Heart right ventricle (tissue), 16 donors: Measurements from ENCODE around the gene DARS2. TPM values are rescaled to one million over a fixed set of nuclear protein-coding genes. Genes with fewer than 3 reads are reported as not detected.
"Not testable (repeated sequence)": the region's sequence is repeated elsewhere in the genome, so short reads cannot be mapped to it uniquely, and the experiment has no call there.

Experiments used
- ATAC-seq, 8 donors: fragments of 200-7000 bp; cut with Tn5 transposase; one replicate each; pipeline ENCODE4 v1.9.1; 2020; ENCODE audit warnings: mild to moderate bottlenecking in 8 of 8, moderate library complexity in 8 of 8, moderate number of reproducible peaks in 1 of 8
- DNase-seq, 2 donors: peaks; one replicate each; pipeline ENCODE4 v3.0.0-alpha.2; 2020
- H3K27ac ChIP-seq, 10 donors: fragments of 200-600 bp; sonication (generic) in 2 of 10; one replicate each; pipeline versions ENCODE4 v1.5.0 to v1.8.0; 2020 to 2022; ENCODE audit warnings: mild to moderate bottlenecking in 3 of 10
- H3K27me3 ChIP-seq, 7 donors: fragments of 200-600 bp; one replicate each; pipeline ENCODE4 v1.8.0; 2021 to 2022; ENCODE audit warnings: mild to moderate bottlenecking in 2 of 7
- H3K36me3 ChIP-seq, 9 donors: fragments of 200-600 bp; sonication (generic) in 1 of 9; one replicate each; pipeline versions ENCODE4 v1.5.0 to v1.8.0; 2020 to 2022; ENCODE audit warnings: mild to moderate bottlenecking in 2 of 9
- H3K4me1 ChIP-seq, 9 donors: fragments of 200-600 bp; sonication (generic) in 1 of 9; one replicate each; pipeline versions ENCODE4 v1.5.0 to v1.8.0; 2020 to 2022; ENCODE audit warnings: mild to moderate bottlenecking in 4 of 9
- H3K4me3 ChIP-seq, 10 donors: fragments of 200-600 bp; sonication (generic) in 2 of 10; one replicate each; pipeline versions ENCODE4 v1.5.0 to v1.8.0; 2020 to 2022; ENCODE audit warnings: mild to moderate bottlenecking in 7 of 10, moderate library complexity in 2 of 10
- H3K9me3 ChIP-seq, 11 donors: fragments of 200-600 bp in 10 of 11; sonication (generic) in 2 of 11; one replicate each; pipeline versions ENCODE4 v1.5.0 to v1.8.0; 2013 to 2022; ENCODE audit warnings: mild to moderate bottlenecking in 2 of 11, control low read depth in 1 of 11, moderate library complexity in 1 of 11
- CTCF ChIP-seq, 9 donors: fragments of 200-600 bp; sonication (generic) in 2 of 9; IDR thresholded peaks; one replicate each; pipeline versions ENCODE4 v1.5.0 to v1.8.0; 2021 to 2022; ENCODE audit warnings: antibody characterized with exemption in 9 of 9, mild to moderate bottlenecking in 5 of 9, moderate library complexity in 1 of 9
- WGBS, 2 donors: extraction: QIAGEN DNeasy Blood & Tissue Kit; methylation state at CpG; one replicate each; pipeline ENCODE4 v1.1.7; 2013; ENCODE audit warnings: inconsistent platforms in 1 of 2; 5-methylcytosine and 5-hydroxymethylcytosine counted together
- intact Hi-C, 10 donors: fragments of 100-400 bp; cut with DNase I; formaldehyde crosslinking; loops; one replicate each; pipeline versions ENCODE4 v1.11.1 to v1.14.2; 2022
- polyA plus RNA-seq, 2 donors: library from polyadenylated mRNA; stranded (reverse); fragments of 200-250 nt; gene quantifications; one replicate each; pipeline ENCODE4 v1.2.3, GENCODE V29; 2013
- total RNA-seq, 10 donors: library from RNA; stranded (reverse); fragmentation: NEBNext Ultra II Directional in 3 of 10; extraction: Animal tissue kit (Norgen Biotek cat#: 25700) in 3 of 10; gene quantifications; one replicate each; pipeline versions ENCODE4 v1.2.1 to v1.2.4, GENCODE V29; 2021 to 2023
- donor health status: Arrhythmogenic right ventricular cardiomyopathy.
- donor health status: ischemic (EF 13 %, LVEDD 7.1; RV severe dilation, severe dysfunction).
- donor health status: healthy with polysubstance abuse.
- donor health status: DM: no; HTN: yes; CAD: no.
- donor health status: DM: no; HTN: no; CAD: no.
- donor health status: ischemic (EF 25% LVEDD 6.9; RV normal size, moderate dysfunction).
- donor health status: ischemic (EF 25% LVEDD 5.7; RV mildly dilated, moderate dysfunction).
- donor health status: healthy.
- donor health status: DM: yes; HTN: yes; CAD: no.
- donor health status: Ischemic cardiomyopathy.
- donor health status: ischemic (EF 35%, LVEDD 5.7; RV mildly dilated, moderate dysfunction).
- donor health status: nonischemic (EF 11% LVEDD 7.7; RV severe dilation, severe dysfunction).
- donor health status: DM: yes; HTN: yes; CAD: no.
- donor health status: PGD.
- donor health status: ischemic (EF 29% LVEDD 5.4; RV normal size, mild dysfunction).
- donor health status: nonischemic (EF 23%, LVEDD 6.1; RV moderate dilation, normal function).

DARS2 gene
- total and polyA plus RNA-seq, 12 donors, result 5.0 to 22.8 (median 15.8) TPM

DNA sequence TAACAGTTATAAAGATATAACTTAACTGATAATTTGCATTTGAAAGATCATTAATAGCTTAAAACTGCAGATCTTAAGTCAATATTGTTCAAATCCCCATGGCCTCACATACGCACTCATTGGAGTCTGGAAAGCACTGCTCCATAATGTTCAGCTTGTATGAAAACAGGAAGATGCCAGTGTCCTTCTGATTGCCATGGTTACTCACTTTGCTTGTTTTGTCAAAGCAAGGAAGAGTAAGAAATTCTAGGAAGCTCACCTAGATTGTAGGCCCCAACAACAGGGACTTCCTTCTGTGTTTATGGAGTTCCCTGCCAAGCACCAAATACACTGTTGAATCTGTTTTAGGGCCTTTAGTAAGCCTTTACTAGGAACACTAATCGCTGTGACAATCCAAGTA, 32.4 kb downstream of the DARS2 start:
- DNase-seq (no peak), ATAC-seq (no peak)
- peaks cover 0 to 11% (median 0%) of the 10 kb centered on the region in 9 donors for H3K4me1 ChIP-seq
- WGBS, 2 donors, result 93 to 96% methylated on average over 2 of the region's 2 CpGs
- H3K4me3 ChIP-seq, result no peak overlapping the region
- H3K27me3 ChIP-seq, result no peaks in the 10 kb centered on the region
- no peak overlapping the region for H3K27ac ChIP-seq
- H3K36me3 ChIP-seq, result peaks cover 0 to 99% (median 26%) of the 10 kb centered on the region in 9 donors
- TF ChIP-seq CTCF (IDR thresholded peaks at IDR 0.05), result no peak
- H3K9me3 ChIP-seq, result no peaks in the 10 kb centered on the region
- intact Hi-C loops, result no loop called here

GRCh38 chr1:173857363-173857917, 33.0 kb downstream of the DARS2 start:
- Histone ChIP-seq H3K36me3 (peaks cover 0 to 99% (median 30%) of the 10 kb centered on the region in 9 donors), H3K4me1 (peaks cover 0 to 11% (median 0%) of the 10 kb centered on the region in 9 donors), H3K4me3 (no peak overlapping the region), H3K27me3 (no peaks in the 10 kb centered on the region), H3K9me3 (no peaks in the 10 kb centered on the region), H3K27ac (no peak overlapping the region)
- ATAC-seq (no peak), DNase-seq (no peak)
- intact Hi-C loops, result no loop called here
- 72 to 79% methylated on average over 4 of the region's 4 CpGs for WGBS, 2 donors
- TF ChIP-seq CTCF (IDR thresholded peaks at IDR 0.05), result no peak

DNA sequence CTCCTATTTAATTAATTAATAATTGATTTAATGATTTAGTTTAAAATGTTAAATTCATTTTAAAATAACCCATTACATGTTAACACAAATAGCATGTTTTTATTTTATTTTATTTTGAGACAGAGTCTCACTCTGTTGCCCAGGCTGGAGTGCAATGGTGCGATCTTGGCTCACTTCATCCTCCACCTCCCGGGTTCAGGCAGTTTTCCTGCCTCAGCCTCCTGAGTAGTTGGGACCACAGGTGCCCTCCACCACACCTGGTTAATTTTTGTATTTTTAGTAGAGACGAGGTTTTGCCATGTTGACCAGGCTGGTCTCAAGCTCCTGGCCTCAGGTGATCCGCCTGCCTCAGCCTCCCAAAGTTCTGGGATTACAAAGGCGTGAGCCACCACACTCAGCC, 35.1 kb downstream of the DARS2 start:
- ATAC-seq, intact Hi-C loops, H3K4me3 ChIP-seq, H3K9me3 ChIP-seq, H3K27me3 ChIP-seq, H3K27ac ChIP-seq, DNase-seq, H3K4me1 ChIP-seq: not testable (repeated sequence)
- WGBS, 2 donors, result 94 to 99% methylated on average over 5 of the region's 5 CpGs
- H3K36me3 ChIP-seq, result peaks cover 0 to 100% (median 43%) of the 10 kb centered on the region in 9 donors

DNA sequence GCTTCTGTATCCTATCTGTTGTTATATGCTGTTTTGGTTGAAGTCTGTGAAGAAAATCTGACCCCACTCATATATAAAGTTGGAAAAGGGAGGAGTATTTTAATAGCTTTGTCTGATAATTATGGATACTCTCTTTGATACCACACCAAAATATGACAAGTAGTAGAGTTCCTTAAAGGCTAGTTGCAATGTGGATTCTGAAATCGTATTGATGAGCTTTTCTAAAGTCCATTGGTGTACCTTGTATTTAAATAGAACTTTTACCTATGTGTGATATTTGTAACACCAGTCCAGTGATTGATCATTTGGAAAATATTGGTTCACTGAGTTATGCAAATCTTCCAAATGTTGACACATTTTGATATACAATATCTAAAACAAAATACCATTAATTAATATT, 35.6 kb downstream of the DARS2 start:
- no peaks in the 10 kb centered on the region for H3K9me3 ChIP-seq
- WGBS, 2 donors, result 94 to 100% methylated on average over 1 of the region's 1 CpG
- H3K27me3 ChIP-seq, result no peaks in the 10 kb centered on the region
- H3K36me3 ChIP-seq, result peaks cover 0 to 100% (median 48%) of the 10 kb centered on the region in 9 donors
- TF ChIP-seq CTCF (IDR thresholded peaks at IDR 0.05), result no peak
- no peak overlapping the region for H3K4me3 ChIP-seq
- H3K27ac ChIP-seq, result no peak overlapping the region
- ATAC-seq (no peak), DNase-seq (no peak)
- intact Hi-C loops, result loop anchor here in 1 of 10 donors (10.0 kb wide), 1 partner anchor 295 kb away; the partner anchor contains the start of gene RABGAP1L
- H3K4me1 ChIP-seq, result peaks cover 0 to 12% (median 5%) of the 10 kb centered on the region in 9 donors

DNA sequence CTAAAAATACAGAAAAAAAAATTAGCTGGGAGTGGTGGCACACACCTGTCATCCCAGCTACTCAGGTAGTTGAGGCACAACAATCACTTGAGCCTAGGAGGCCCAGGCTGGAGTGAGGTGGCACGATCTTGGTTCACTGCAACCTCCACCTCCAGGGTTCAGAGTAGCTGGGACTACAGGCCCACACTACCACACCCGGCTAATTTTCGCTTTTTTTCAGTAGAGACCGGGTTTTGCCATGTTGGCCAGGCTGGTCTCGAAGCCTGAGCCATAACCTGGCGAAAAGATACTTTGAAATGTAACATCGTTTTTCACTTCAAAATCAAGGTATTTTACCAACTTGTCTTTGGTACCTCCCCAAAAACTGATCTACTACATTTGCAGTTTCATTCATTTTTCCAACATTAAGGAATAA, 37.3 kb downstream of the DARS2 start:
- ATAC-seq (peak in 1 of 8 donors; percentile 8), DNase-seq (no peak)
- no peak for TF ChIP-seq CTCF (IDR thresholded peaks at IDR 0.05)
- Histone ChIP-seq H3K4me3 (no peak overlapping the region), H3K9me3 (no peaks in the 10 kb centered on the region), H3K27ac (no peak overlapping the region), H3K27me3 (no peaks in the 10 kb centered on the region), H3K4me1 (peaks cover 4 to 29% (median 21%) of the 10 kb centered on the region in 9 donors), H3K36me3 (peaks cover 0 to 100% (median 62%) of the 10 kb centered on the region in 9 donors)
- WGBS, 2 donors, result 94 to 95% methylated on average over 7 of the region's 7 CpGs
- intact Hi-C loops, result loop anchor here in 1 of 10 donors (10.0 kb wide), 1 partner anchor 293 kb away; the partner anchor contains the start of gene RABGAP1L

DNA sequence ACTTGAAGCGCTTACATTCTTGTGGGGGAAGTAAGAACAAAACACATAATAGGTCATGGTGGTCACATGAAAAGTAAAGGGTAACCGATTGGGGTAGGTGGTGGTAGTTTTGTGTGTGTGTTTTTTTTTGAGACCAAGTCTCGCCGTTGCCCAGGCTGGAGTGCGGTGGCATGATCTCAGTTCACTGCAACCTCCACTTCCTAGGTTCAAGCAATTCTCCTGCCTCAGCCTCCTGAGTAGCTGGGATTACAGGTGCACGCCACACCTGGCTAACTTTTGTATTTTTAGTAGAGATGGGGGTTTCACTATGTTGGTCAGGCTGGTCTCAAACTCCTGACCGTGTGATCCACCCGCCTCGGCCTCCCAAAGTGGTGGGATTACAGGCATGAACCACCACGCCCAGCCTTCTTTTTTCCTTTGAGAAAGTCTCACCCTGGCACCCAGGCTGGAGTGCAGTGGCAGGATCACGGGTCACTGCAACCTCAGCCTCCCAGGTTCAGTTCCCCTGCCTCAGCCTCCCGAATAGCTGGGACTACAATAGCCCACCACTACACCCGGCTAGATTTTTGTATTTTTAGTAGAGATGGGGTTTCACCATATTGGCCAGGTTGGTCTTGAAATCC, 37.8 kb downstream of the DARS2 start:
- peak in 1 of 8 donors; percentile 5 for ATAC-seq
- intact Hi-C loops, result loop anchor here in 1 of 10 donors (10.0 kb wide), 1 partner anchor 293 kb away; the partner anchor contains the start of gene RABGAP1L
- not testable (repeated sequence) for DNase-seq, H3K27ac ChIP-seq, H3K27me3 ChIP-seq, H3K9me3 ChIP-seq, H3K4me3 ChIP-seq
- peaks cover 0 to 99% (median 64%) of the 10 kb centered on the region in 9 donors for H3K36me3 ChIP-seq
- WGBS, 2 donors, result 84 to 87% methylated on average over 13 of the region's 13 CpGs
- H3K4me1 ChIP-seq, result peaks cover 4 to 34% (median 26%) of the 10 kb centered on the region in 9 donors
